Uterus (tissue), 2 donors: ENCODE data around the gene GAP43.

ENCODE experiments used
- POLR2A ChIP-seq, 2 donors: fragments of 450-650 bp; IDR thresholded peaks; one replicate each; pipeline ENCODE4 v1.6.1; 2016; ENCODE audit warnings: antibody characterized with exemption in 2 of 2, mild to moderate bottlenecking in 1 of 2, moderate library complexity in 1 of 2
- TF ChIP-seq, protein P1 (sequence below), 4 experiments: fragments of 200-600 bp in 2 of 4; fragments of 450-650 bp in 2 of 4; sonication (generic) in 2 of 4; IDR thresholded peaks; one replicate each; pipeline ENCODE4 v1.5.1; 2016 to 2019; ENCODE audit warnings: antibody characterized with exemption in 4 of 4, mild to moderate bottlenecking in 2 of 4, moderate library complexity in 1 of 4

DNA sequence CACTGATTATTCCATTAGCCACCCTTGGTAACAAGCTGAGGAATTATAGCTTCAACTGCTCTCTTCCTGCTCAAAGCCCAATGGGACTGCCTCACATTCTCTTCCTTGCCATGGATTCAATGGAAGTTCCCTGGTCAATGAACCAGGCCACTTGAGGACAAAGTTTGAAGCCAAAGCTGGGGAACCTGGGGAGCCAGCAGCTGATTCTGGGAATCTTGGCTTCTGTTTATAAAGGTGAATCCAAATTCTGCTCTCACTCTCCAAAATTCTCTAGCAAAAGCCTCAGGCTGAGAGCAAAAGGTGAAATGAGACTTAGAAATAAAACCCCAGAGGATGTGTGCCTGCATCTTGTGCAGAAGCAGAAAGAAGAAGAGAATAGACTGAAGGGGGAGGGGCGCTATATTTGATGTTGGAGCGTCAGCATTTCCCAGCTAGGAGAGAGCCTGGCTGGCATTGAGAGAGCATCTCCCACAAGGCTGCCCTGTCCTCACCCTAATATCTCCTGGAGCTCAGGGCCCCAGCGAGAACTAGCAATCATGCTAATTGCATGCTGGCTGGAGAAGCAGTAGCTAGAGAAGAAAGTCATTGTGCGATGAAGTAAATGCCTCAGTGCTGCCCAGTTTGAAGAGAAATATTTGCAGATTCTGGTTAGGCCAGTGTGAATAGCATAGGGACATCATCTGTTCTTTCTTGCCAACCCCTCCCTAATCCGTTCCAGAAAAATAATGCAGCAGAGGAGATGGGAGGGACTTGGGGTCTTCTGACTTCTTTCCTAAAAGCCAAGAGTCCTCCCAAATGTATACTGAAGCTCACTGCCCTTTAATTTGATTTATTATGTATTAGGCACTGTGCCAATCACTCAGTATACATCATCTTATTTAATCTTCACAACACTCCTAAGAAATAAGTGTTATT, 34.9 kb upstream of the GAP43 start:
- no peak for TF ChIP-seq POLR2A (IDR thresholded peaks at IDR 0.05)
- TF ChIP-seq, protein P1, sequence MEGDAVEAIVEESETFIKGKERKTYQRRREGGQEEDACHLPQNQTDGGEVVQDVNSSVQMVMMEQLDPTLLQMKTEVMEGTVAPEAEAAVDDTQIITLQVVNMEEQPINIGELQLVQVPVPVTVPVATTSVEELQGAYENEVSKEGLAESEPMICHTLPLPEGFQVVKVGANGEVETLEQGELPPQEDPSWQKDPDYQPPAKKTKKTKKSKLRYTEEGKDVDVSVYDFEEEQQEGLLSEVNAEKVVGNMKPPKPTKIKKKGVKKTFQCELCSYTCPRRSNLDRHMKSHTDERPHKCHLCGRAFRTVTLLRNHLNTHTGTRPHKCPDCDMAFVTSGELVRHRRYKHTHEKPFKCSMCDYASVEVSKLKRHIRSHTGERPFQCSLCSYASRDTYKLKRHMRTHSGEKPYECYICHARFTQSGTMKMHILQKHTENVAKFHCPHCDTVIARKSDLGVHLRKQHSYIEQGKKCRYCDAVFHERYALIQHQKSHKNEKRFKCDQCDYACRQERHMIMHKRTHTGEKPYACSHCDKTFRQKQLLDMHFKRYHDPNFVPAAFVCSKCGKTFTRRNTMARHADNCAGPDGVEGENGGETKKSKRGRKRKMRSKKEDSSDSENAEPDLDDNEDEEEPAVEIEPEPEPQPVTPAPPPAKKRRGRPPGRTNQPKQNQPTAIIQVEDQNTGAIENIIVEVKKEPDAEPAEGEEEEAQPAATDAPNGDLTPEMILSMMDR (IDR thresholded peaks at IDR 0.05) = no peak
